H9 (cell line): ENCODE results near the gene CHCHD3. TPM values are rescaled to one million over a fixed set of nuclear protein-coding genes. Genes with fewer than 3 reads are reported as not detected.

Experiments
- DNase-seq: peaks from one replicate; pipeline ENCODE4 v3.0.0-alpha.2; 2017
- H2AFZ ChIP-seq: one replicate; pipeline ENCODE4 v1.6.1; 2013; ENCODE audit warnings: mild to moderate bottlenecking, low read length, control low read depth, moderate library complexity
- H2AK5ac ChIP-seq: 2 replicates; pipeline ENCODE4 v1.6.1; 2013; ENCODE audit warnings: low read length, control low read depth, mixed read lengths; ENCODE audit not compliant: insufficient read length
- H2BK120ac ChIP-seq: one replicate; pipeline ENCODE4 v1.6.1; 2013; ENCODE audit warnings: low read depth, mild to moderate bottlenecking, low read length, control low read depth, inconsistent platforms; ENCODE audit not compliant: poor library complexity, severe bottlenecking
- H2BK12ac ChIP-seq: 2 replicates; pipeline ENCODE4 v1.6.1; 2013; ENCODE audit warnings: low read length, control low read depth, mixed read lengths, low read depth; ENCODE audit not compliant: insufficient read length
- H2BK15ac ChIP-seq: 2 replicates; pipeline ENCODE4 v1.6.1; 2013; ENCODE audit warnings: low read depth, low read length, control low read depth
- H2BK20ac ChIP-seq: one replicate; pipeline ENCODE4 v1.6.1; 2013; ENCODE audit warnings: low read depth, mild to moderate bottlenecking, low read length, control low read depth, inconsistent platforms; ENCODE audit not compliant: poor library complexity, severe bottlenecking
- H2BK5ac ChIP-seq: 2 replicates; pipeline ENCODE4 v1.6.1; 2013; ENCODE audit warnings: low read length, control low read depth, mixed read lengths; ENCODE audit not compliant: insufficient read length
- H3K14ac ChIP-seq: 2 replicates; pipeline ENCODE4 v1.6.1; 2013; ENCODE audit warnings: low read length, control low read depth; ENCODE audit not compliant: insufficient read depth
- H3K18ac ChIP-seq: 2 replicates; pipeline ENCODE4 v1.6.1; 2013; ENCODE audit warnings: low read depth, mild to moderate bottlenecking, mixed read lengths, low read length, control low read depth; ENCODE audit not compliant: insufficient read length
- H3K23ac ChIP-seq: 2 replicates; pipeline ENCODE4 v1.6.1; 2013; ENCODE audit warnings: low read length, control low read depth, mixed read lengths, low read depth; ENCODE audit not compliant: insufficient read length
- H3K23me2 ChIP-seq: 2 replicates; pipeline ENCODE4 v1.6.1; 2013; ENCODE audit warnings: low read depth, mild to moderate bottlenecking, mixed read lengths, low read length, control low read depth; ENCODE audit not compliant: insufficient read length, poor library complexity, severe bottlenecking
- H3K27ac ChIP-seq: 2 replicates; pipeline ENCODE4 v1.5.1; 2013; ENCODE audit warnings: low read length, control low read depth, mixed read lengths, low read depth; ENCODE audit not compliant: insufficient read length
- H3K27me3 ChIP-seq: 2 replicates; pipeline ENCODE4 v1.6.1; 2013; ENCODE audit warnings: low read length, control low read depth, inconsistent platforms; ENCODE audit not compliant: insufficient read depth
- H3K4ac ChIP-seq: 2 replicates; pipeline ENCODE4 v1.6.1; 2013; ENCODE audit warnings: low read depth, mild to moderate bottlenecking, control low read depth, inconsistent platforms, low read length, moderate library complexity
- H3K4me1 ChIP-seq: 2 replicates; pipeline ENCODE4 v1.6.1; 2013; ENCODE audit warnings: low read length, control low read depth, inconsistent platforms; ENCODE audit not compliant: insufficient read depth
- H3K4me2 ChIP-seq: 2 replicates; pipeline ENCODE4 v1.6.1; 2013; ENCODE audit warnings: low read length, control low read depth, mixed read lengths; ENCODE audit not compliant: insufficient read length, insufficient read depth
- H3K56ac ChIP-seq: 2 replicates; pipeline ENCODE4 v1.6.1; 2013; ENCODE audit warnings: low read depth, mild to moderate bottlenecking, mixed read lengths, low read length, control low read depth; ENCODE audit not compliant: insufficient read length
- H3K79me1 ChIP-seq: 2 replicates; pipeline ENCODE4 v1.6.1; 2013; ENCODE audit warnings: low read depth, mild to moderate bottlenecking, moderate library complexity, low read length, control low read depth, inconsistent platforms; ENCODE audit not compliant: insufficient read depth, poor library complexity, severe bottlenecking
- H3K79me2 ChIP-seq: 2 replicates; pipeline ENCODE4 v1.6.1; 2013; ENCODE audit warnings: low read length, control low read depth, inconsistent platforms; ENCODE audit not compliant: insufficient read depth
- H3K9ac ChIP-seq: 2 replicates; pipeline ENCODE4 v1.6.1; 2013; ENCODE audit warnings: low read length, control low read depth, mixed read lengths; ENCODE audit not compliant: insufficient read length; ENCODE audit errors: extremely low read depth
- H3K9me3 ChIP-seq: one replicate; pipeline ENCODE4 v1.6.1; 2013; ENCODE audit warnings: low read depth, low read length, inconsistent platforms; ENCODE audit not compliant: control insufficient read depth
- H3T11ph ChIP-seq: one replicate; pipeline ENCODE4 v1.6.1; 2013; ENCODE audit warnings: mild to moderate bottlenecking, low read length, control low read depth, inconsistent platforms
- H4K20me1 ChIP-seq: one replicate; pipeline ENCODE4 v1.6.1; 2013; ENCODE audit not compliant: control insufficient read depth, insufficient read length, insufficient read depth
- H4K5ac ChIP-seq: 2 replicates; pipeline ENCODE4 v1.6.1; 2013; ENCODE audit warnings: low read depth, mild to moderate bottlenecking, mixed read lengths, low read length, control low read depth; ENCODE audit not compliant: insufficient read length
- H4K8ac ChIP-seq: replicated peaks from 2 replicates; pipeline ENCODE4 v1.6.1; 2013; ENCODE audit warnings: low read length, control low read depth, mixed read lengths, low read depth; ENCODE audit not compliant: insufficient read length
- H4K91ac ChIP-seq: 2 replicates; pipeline ENCODE4 v1.6.1; 2013; ENCODE audit warnings: low read depth, mild to moderate bottlenecking, moderate library complexity, mixed read lengths, low read length, control low read depth; ENCODE audit not compliant: insufficient read length
- H3K27ac Mint-ChIP-seq, 3 experiments: 2 replicates in 2 of 3; 3 replicates in 1 of 3; pipeline ENCODE4 v1.8.0; 2020 to 2021; ENCODE audit warnings: mixed read lengths in 3 of 3, mild to moderate bottlenecking in 1 of 3, moderate library complexity in 1 of 3
- H3K27me3 Mint-ChIP-seq: 2 replicates; pipeline ENCODE4 v1.8.0; 2021; ENCODE audit warnings: low read depth, mild to moderate bottlenecking, moderate library complexity, mixed read lengths
- H3K36me3 Mint-ChIP-seq, 3 experiments: 2 replicates in 2 of 3; 3 replicates in 1 of 3; pipeline ENCODE4 v1.8.0; 2020 to 2021; ENCODE audit warnings: low read depth in 3 of 3, mixed read lengths in 3 of 3; ENCODE audit not compliant: insufficient read depth in 1 of 3
- H3K4me1 Mint-ChIP-seq, 2 experiments: 2 replicates each; pipeline ENCODE4 v1.8.0; 2020; ENCODE audit warnings: mixed read lengths in 2 of 2
- H3K4me3 Mint-ChIP-seq, 2 experiments: 2 replicates in 1 of 2; 3 replicates in 1 of 2; pipeline ENCODE4 v1.8.0; 2020 to 2021; ENCODE audit warnings: mild to moderate bottlenecking in 2 of 2, mixed read lengths in 2 of 2, moderate library complexity in 1 of 2
- H3K9me3 Mint-ChIP-seq, 2 experiments: 2 replicates in 1 of 2; 3 replicates in 1 of 2; pipeline ENCODE4 v1.8.0; 2020; ENCODE audit warnings: mild to moderate bottlenecking in 2 of 2, mixed read lengths in 2 of 2, moderate library complexity in 1 of 2
- CTCF ChIP-seq: fragments of 200-600 bp; sonication (generic); conservative IDR thresholded peaks from 3 replicates; pipeline ENCODE4 v1.8.0; 2021; ENCODE audit warnings: antibody characterized with exemption, mild to moderate bottlenecking
- WGBS: extraction: QIAGEN DNeasy Blood & Tissue Kit; methylation state at CpG from one replicate; pipeline ENCODE4 v1.1.7; 2013; ENCODE audit warnings: missing lambda C conversion rate, low lambda C conversion rate, mixed read lengths; ENCODE audit not compliant: insufficient read length; ENCODE audit errors: extremely low coverage; 5-methylcytosine and 5-hydroxymethylcytosine counted together
- total RNA-seq: library from RNA; stranded (reverse); gene quantifications from 2 replicates; pipeline ENCODE4 v1.2.1, GENCODE V29; 2021

Gene CHCHD3
- total RNA-seq, 1 experiment from 2014 or later, result 104 TPM

GRCh38 chr7:132966754-132967469, 115.0 kb downstream of the CHCHD3 start:
- Histone ChIP-seq H3K4ac (no peak overlapping the region), H3K79me1 (no peaks in the 10 kb centered on the region), H3K27me3 (no peaks in the 10 kb centered on the region), H3K9me3 (no peaks in the 10 kb centered on the region), H3K9ac (no peak overlapping the region), H3K56ac (no peak overlapping the region), H4K20me1 (no peaks in the 10 kb centered on the region), H2AK5ac (no peak overlapping the region), H3K4me2 (no peak overlapping the region), H3K14ac (no peak overlapping the region), H3K79me2 (peaks cover 9% of the 10 kb centered on the region; the same call in 1 of the 2 replicates), H2BK120ac (no peak overlapping the region), H3T11ph (no peak overlapping the region), H3K4me1 (peaks cover 2% of the 10 kb centered on the region; the same call in 1 of the 2 replicates), H3K27ac (no peak overlapping the region), H2BK5ac (no peak overlapping the region), H2AFZ (no peak overlapping the region), H4K91ac (no peak overlapping the region), H3K18ac (no peak overlapping the region), H3K23me2 (no peaks in the 10 kb centered on the region), H4K8ac (no peak overlapping the region), H2BK15ac (no peak overlapping the region), H2BK12ac (no peak overlapping the region), H3K23ac (no peak overlapping the region), H2BK20ac (no peak overlapping the region), H4K5ac (no peak overlapping the region)
- H3K27ac Mint-ChIP-seq, result no peak overlapping the region
- no peaks in the 10 kb centered on the region for H3K9me3 Mint-ChIP-seq
- H3K4me3 Mint-ChIP-seq, result no peak overlapping the region
- H3K27me3 Mint-ChIP-seq, result no peaks in the 10 kb centered on the region
- no CpG with 5 or more reads among the region's 5 CpGs for WGBS
- DNase-seq, result no peak
- no peak for TF ChIP-seq CTCF
- no peaks in the 10 kb centered on the region for H3K36me3 Mint-ChIP-seq
- H3K4me1 Mint-ChIP-seq, result peaks cover 26 to 31% of the 10 kb centered on the region in 2 experiments
